WTC11 (cell line): ENCODE results near the gene PDE4B.

Experiments used
- CTCF ChIP-seq: fragments of 200-600 bp; IDR thresholded peaks from 2 replicates; pipeline ENCODE4 v1.8.0; 2022; ENCODE audit warnings: antibody characterized with exemption
- ELF4 ChIP-seq: sonication (generic); formaldehyde crosslinking; IDR thresholded peaks from 2 replicates; pipeline ENCODE4 v1.8.1; 2022; ENCODE audit warnings: low read depth, mild to moderate bottlenecking, moderate library complexity, missing genetic modification reagents
- FOXP4 ChIP-seq: sonication (generic); formaldehyde crosslinking; IDR thresholded peaks from 2 replicates; pipeline ENCODE4 v1.8.0; 2022; ENCODE audit warnings: mild to moderate bottlenecking, missing genetic modification reagents
- JAZF1 ChIP-seq: fragments of 250-450 bp; sonication (Bioruptor Pico); IDR thresholded peaks from 2 replicates; pipeline ENCODE4 v1.9.0; 2021; ENCODE audit warnings: moderate library complexity, mild to moderate bottlenecking, inconsistent platforms
- JUN ChIP-seq: sonication (generic); formaldehyde crosslinking; IDR thresholded peaks from 2 replicates; pipeline ENCODE4 v1.8.0; 2023; ENCODE audit warnings: mild to moderate bottlenecking, missing genetic modification reagents
- USF2 ChIP-seq: sonication (generic); formaldehyde crosslinking; IDR thresholded peaks from 2 replicates; pipeline ENCODE4 v1.8.1; 2023; ENCODE audit warnings: mild to moderate bottlenecking, missing genetic modification reagents, moderate library complexity
- TF ChIP-seq, protein P1 (sequence below): sonication (generic); formaldehyde crosslinking; IDR thresholded peaks from 2 replicates; pipeline ENCODE4 v1.8.1; 2022; ENCODE audit warnings: low read depth, mild to moderate bottlenecking, moderate library complexity, missing genetic modification reagents, borderline replicate concordance

DNA sequence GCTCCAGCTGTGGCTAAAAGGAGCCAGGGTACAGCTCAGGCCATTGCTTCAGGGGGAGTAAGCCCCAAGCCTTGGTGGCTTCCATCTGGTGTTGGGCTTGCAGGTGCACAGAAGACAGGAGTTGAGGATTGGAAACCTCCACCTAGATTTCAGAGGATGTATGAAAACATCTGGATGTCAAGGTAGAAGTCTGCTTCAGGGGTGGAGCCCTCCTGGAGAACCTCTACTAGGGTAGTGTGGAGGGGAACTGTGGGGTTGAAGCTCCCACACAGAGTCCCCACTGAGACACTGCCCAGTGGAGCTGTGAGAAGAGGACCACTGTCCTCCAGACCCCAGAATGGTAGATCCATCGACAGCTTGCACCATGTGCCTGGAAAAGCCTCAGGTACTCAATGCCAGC is 183.0 kb downstream of the PDE4B start:
- TF ChIP-seq USF2 (CRISPR knock-in tag) (no peak), CTCF (no peak), FOXP4 (CRISPR knock-in tag) (no peak), ELF4 (CRISPR knock-in tag) (no peak), JAZF1 (CRISPR knock-in tag) (no peak), JUN (CRISPR knock-in tag) (no peak)
- TF ChIP-seq, protein P1, sequence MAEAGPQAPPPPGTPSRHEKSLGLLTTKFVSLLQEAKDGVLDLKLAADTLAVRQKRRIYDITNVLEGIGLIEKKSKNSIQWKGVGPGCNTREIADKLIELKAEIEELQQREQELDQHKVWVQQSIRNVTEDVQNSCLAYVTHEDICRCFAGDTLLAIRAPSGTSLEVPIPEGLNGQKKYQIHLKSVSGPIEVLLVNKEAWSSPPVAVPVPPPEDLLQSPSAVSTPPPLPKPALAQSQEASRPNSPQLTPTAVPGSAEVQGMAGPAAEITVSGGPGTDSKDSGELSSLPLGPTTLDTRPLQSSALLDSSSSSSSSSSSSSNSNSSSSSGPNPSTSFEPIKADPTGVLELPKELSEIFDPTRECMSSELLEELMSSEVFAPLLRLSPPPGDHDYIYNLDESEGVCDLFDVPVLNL (CRISPR knock-in tag): no peak
